ENCODE results near the gene VEZT.

Gene VEZT

DNA sequence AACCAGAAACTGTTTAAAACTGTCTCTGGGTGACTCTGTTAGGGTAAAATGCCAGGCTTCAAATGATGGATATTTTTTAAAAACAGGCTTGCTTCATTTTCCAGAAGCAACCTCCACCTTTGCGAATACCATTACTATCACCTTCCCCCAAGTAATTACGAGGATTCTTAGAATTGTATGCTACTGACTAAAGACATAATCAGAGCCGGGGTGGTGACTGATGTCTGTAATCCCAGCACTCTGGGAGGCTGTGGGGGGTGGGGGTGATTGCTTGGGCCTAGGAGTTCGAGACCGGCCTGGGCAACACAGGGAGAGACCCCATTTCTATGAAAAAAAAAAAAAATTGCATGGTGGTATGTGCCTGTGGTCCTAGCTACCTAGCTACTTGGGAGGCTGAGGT, 38.6 kb upstream of the VEZT start:
- TF ChIP-seq ZNF565 (CRISPR knock-in tag; conservative IDR thresholded peaks at IDR 0.05; ENCODE audit: low read depth) (no peak), ZNF8 (CRISPR knock-in tag; IDR thresholded peaks at IDR 0.05) (no peak), TCF4 (CRISPR knock-in tag; IDR thresholded peaks at IDR 0.05; ENCODE audit: borderline replicate concordance) (no peak), GLIS3 (CRISPR knock-in tag; IDR thresholded peaks at IDR 0.05) (no peak), CSDC2 (CRISPR knock-in tag; IDR thresholded peaks at IDR 0.05) (no peak), ISL1 (CRISPR knock-in tag; IDR thresholded peaks at IDR 0.05) (no peak), BACH2 (CRISPR knock-in tag; IDR thresholded peaks at IDR 0.05; ENCODE audit: borderline replicate concordance) (no peak), ZFP3 (CRISPR knock-in tag; IDR thresholded peaks at IDR 0.05) (no peak), PPARA (CRISPR knock-in tag; IDR thresholded peaks at IDR 0.05; ENCODE audit: borderline replicate concordance) (no peak), ZC3H10 (CRISPR knock-in tag; IDR thresholded peaks at IDR 0.05) (no peak)
- TF ChIP-seq, protein P1, sequence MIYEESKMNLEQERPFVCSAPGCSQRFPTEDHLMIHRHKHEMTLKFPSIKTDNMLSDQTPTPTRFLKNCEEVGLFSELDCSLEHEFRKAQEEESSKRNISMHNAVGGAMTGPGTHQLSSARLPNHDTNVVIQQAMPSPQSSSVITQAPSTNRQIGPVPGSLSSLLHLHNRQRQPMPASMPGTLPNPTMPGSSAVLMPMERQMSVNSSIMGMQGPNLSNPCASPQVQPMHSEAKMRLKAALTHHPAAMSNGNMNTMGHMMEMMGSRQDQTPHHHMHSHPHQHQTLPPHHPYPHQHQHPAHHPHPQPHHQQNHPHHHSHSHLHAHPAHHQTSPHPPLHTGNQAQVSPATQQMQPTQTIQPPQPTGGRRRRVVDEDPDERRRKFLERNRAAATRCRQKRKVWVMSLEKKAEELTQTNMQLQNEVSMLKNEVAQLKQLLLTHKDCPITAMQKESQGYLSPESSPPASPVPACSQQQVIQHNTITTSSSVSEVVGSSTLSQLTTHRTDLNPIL (CRISPR knock-in tag; IDR thresholded peaks at IDR 0.05; ENCODE audit: low read depth): no peak
- TF ChIP-seq, protein P2, sequence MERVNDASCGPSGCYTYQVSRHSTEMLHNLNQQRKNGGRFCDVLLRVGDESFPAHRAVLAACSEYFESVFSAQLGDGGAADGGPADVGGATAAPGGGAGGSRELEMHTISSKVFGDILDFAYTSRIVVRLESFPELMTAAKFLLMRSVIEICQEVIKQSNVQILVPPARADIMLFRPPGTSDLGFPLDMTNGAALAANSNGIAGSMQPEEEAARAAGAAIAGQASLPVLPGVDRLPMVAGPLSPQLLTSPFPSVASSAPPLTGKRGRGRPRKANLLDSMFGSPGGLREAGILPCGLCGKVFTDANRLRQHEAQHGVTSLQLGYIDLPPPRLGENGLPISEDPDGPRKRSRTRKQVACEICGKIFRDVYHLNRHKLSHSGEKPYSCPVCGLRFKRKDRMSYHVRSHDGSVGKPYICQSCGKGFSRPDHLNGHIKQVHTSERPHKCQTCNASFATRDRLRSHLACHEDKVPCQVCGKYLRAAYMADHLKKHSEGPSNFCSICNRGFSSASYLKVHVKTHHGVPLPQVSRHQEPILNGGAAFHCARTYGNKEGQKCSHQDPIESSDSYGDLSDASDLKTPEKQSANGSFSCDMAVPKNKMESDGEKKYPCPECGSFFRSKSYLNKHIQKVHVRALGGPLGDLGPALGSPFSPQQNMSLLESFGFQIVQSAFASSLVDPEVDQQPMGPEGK (CRISPR knock-in tag; IDR thresholded peaks at IDR 0.05; ENCODE audit: borderline replicate concordance): no peak
- TF ChIP-seq, protein P3, sequence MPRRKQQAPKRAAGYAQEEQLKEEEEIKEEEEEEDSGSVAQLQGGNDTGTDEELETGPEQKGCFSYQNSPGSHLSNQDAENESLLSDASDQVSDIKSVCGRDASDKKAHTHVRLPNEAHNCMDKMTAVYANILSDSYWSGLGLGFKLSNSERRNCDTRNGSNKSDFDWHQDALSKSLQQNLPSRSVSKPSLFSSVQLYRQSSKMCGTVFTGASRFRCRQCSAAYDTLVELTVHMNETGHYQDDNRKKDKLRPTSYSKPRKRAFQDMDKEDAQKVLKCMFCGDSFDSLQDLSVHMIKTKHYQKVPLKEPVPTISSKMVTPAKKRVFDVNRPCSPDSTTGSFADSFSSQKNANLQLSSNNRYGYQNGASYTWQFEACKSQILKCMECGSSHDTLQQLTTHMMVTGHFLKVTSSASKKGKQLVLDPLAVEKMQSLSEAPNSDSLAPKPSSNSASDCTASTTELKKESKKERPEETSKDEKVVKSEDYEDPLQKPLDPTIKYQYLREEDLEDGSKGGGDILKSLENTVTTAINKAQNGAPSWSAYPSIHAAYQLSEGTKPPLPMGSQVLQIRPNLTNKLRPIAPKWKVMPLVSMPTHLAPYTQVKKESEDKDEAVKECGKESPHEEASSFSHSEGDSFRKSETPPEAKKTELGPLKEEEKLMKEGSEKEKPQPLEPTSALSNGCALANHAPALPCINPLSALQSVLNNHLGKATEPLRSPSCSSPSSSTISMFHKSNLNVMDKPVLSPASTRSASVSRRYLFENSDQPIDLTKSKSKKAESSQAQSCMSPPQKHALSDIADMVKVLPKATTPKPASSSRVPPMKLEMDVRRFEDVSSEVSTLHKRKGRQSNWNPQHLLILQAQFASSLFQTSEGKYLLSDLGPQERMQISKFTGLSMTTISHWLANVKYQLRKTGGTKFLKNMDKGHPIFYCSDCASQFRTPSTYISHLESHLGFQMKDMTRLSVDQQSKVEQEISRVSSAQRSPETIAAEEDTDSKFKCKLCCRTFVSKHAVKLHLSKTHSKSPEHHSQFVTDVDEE (CRISPR knock-in tag; IDR thresholded peaks at IDR 0.05): no peak
- TF ChIP-seq, protein P4, sequence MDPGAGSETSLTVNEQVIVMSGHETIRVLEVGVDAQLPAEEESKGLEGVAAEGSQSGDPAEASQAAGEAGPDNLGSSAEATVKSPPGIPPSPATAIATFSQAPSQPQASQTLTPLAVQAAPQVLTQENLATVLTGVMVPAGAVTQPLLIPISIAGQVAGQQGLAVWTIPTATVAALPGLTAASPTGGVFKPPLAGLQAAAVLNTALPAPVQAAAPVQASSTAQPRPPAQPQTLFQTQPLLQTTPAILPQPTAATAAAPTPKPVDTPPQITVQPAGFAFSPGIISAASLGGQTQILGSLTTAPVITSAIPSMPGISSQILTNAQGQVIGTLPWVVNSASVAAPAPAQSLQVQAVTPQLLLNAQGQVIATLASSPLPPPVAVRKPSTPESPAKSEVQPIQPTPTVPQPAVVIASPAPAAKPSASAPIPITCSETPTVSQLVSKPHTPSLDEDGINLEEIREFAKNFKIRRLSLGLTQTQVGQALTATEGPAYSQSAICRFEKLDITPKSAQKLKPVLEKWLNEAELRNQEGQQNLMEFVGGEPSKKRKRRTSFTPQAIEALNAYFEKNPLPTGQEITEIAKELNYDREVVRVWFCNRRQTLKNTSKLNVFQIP (CRISPR knock-in tag; IDR thresholded peaks at IDR 0.05; ENCODE audit: borderline replicate concordance, low read depth): no peak
- no peak for ATAC-seq

DNA sequence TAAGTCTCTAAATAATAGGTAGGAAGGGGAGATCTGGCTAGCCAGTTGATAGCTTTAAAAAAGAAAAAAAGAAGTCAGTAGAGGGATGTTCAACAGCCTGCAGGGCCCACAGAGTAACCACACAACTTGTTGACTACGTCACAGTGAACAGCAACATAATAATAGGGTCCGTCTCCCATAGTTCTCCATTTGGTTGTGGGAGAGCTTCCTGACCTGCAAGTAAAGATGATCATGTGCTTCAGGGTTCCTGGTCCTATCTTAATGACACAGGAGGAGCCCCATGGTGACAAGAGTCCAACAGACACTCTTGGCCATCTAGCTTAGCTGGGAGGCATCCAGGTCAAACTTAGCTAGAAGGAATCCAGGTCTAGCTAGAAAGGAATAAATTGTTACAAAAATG, 36.5 kb upstream of the VEZT start:
- TF ChIP-seq ZNF70 (CRISPR knock-in tag; IDR thresholded peaks at IDR 0.05): no peak
- no peak for TF ChIP-seq ZFP30 (CRISPR knock-in tag; IDR thresholded peaks at IDR 0.05)
- TF ChIP-seq PPARA (CRISPR knock-in tag; IDR thresholded peaks at IDR 0.05; ENCODE audit: borderline replicate concordance): no peak
- TF ChIP-seq, protein P2 (CRISPR knock-in tag; IDR thresholded peaks at IDR 0.05; ENCODE audit: borderline replicate concordance): no peak
- TF ChIP-seq SNAI2 (CRISPR knock-in tag; IDR thresholded peaks at IDR 0.05): no peak
- TF ChIP-seq GLIS3 (CRISPR knock-in tag; IDR thresholded peaks at IDR 0.05): no peak
- no peak for TF ChIP-seq CSDC2 (CRISPR knock-in tag; IDR thresholded peaks at IDR 0.05)
- no peak for ATAC-seq

DNA sequence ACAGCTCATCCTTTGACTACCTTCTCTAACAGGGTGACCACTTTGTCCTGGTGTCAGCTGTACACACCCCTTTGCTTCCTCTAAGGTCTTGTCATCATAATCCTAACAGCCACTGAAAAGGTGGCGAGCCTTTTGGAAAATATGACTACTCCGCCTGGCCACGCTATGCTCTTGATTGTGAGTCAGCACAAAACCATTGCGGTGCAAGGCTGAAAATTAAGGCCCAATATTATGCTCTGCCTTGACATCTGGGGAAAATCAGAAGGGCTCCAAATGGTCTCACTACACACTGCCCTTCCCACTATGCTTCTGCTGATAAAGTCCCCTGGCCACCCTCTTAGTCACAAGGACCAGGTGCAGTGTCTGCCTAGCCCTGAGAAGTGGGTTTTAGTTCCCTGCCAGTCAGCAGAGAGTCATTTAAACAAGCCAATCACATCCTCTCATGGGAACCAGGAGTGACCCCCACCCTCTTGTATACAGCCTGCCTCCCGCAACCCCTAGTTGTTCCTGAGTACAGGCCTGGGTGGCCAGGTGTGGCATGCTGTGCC, 34.7 kb upstream of the VEZT start:
- peak; percentile 95 for ATAC-seq
- TF ChIP-seq, protein P3 (CRISPR knock-in tag; IDR thresholded peaks at IDR 0.05): no peak
- TF ChIP-seq ZFP3 (CRISPR knock-in tag; IDR thresholded peaks at IDR 0.05): no peak
- no peak for TF ChIP-seq ZNF70 (CRISPR knock-in tag; IDR thresholded peaks at IDR 0.05)
- TF ChIP-seq ZC3H10 (CRISPR knock-in tag; IDR thresholded peaks at IDR 0.05): no peak
- TF ChIP-seq ZNF8 (CRISPR knock-in tag; IDR thresholded peaks at IDR 0.05): no peak
- TF ChIP-seq, protein P2 (CRISPR knock-in tag; IDR thresholded peaks at IDR 0.05; ENCODE audit: borderline replicate concordance): no peak
- no peak for TF ChIP-seq PPARA (CRISPR knock-in tag; IDR thresholded peaks at IDR 0.05; ENCODE audit: borderline replicate concordance)
- TF ChIP-seq, protein P4 (CRISPR knock-in tag; IDR thresholded peaks at IDR 0.05; ENCODE audit: borderline replicate concordance, low read depth): no peak
- no peak for TF ChIP-seq ISL1 (CRISPR knock-in tag; IDR thresholded peaks at IDR 0.05)
- no peak for TF ChIP-seq OSR1 (CRISPR knock-in tag; IDR thresholded peaks at IDR 0.05)
- no peak for TF ChIP-seq SNAI2 (CRISPR knock-in tag; IDR thresholded peaks at IDR 0.05)

All from SK-N-SH treated with all-trans-retinoic acid at 6 μM for 48 hours (cell line).